HG03442 (cell line): ENCODE results near the gene DTNA.

ENCODE experiments used
- ATAC-seq: cut with Tn5 transposase; IDR thresholded peaks from one replicate; pipeline ENCODE4 v1.9.1; 2021; ENCODE audit warnings: mild to moderate bottlenecking, moderate library complexity; ENCODE audit not compliant: unreplicated experiment

Gene DTNA

GRCh38 chr18:34928754-34929335 is 218.7 kb downstream of the DTNA start:
- ATAC-seq = no peak

GRCh38 chr18:34929336-34929780 is 219.3 kb downstream of the DTNA start:
- ATAC-seq = no peak

DNA sequence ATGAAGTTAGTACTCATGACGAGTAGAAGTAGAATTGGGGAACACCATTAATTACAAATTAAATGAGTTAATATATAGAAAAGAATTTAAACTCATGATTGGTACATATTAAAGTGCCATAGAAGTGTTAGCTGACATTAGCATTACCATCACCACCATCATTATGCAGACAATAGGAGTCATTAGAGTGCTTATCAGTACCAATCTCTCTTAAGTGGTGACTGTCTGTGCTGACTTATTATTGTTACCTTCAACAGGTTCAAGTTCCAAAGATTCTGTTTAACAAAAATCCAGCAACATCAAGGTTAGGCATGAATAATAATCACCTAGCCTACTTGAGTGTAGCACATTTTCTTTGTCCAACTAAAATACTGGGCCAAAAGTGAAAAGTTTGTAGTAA is 222.3 kb downstream of the DTNA start:
- no peak for ATAC-seq

- no peak for ATAC-seq
These were observed 222.8 kb downstream of the DTNA start for GRCh38 chr18:34932792-34933466.

DNA sequence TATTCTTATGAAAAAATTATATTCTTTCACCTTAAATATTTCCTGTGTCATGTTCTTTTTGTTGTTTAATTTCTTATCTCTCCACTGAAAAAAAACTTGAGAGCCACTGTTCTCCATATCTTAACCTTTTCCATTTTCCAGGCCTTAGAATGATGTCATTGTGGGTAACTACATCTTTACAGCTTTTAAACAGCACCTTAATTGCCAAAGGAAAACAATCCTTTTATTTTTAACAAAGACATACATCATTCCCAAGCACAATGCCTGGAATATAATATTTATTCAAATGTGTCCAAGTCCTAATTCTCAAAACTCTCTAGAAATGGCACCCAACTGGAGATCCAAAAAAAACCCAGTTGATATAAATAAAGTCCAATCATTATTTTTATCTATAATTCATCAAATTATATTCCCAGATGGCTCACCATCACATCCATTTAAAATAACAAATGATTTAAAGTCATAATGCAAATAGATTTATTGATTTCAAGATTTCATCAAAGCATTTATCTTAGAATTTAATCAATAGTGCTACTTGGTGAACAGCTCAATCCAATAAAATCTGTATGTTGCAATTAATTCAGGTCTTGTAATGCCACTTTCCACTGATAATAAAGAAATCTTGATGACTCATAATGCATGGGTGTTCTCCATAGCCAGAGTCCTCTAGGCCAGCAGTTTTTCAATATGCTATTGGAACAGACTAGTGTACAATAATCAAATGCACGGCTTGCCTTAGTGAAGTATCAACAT is 224.0 kb downstream of the DTNA start:
- no peak for ATAC-seq

- ATAC-seq = no peak
These were observed 226.7 kb downstream of the DTNA start for GRCh38 chr18:34936772-34937171.

DNA sequence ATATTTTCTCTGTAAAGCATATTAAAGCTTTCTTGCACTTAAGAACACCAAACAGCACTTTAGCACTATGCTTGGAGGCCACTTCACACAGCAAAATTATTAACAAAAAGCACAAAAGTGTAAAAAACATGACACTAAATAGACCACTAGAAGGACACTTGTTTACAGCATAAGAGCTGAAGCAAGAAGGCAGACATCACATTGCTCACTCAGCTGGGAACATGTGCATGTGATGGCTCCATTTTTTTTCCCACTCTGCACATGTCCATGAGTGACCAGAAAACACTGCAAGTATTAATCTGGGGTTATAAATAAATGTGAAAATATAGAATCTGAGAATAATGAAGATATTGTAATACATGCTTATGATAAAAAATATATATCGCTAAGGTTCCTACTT is 228.0 kb downstream of the DTNA start:
- ATAC-seq = no peak
